VCaP (cell line): ENCODE measurements around the gene IMPG1.
A peak's percentile ranks its signal among the peaks of the same experiment; 100 is the strongest.

ENCODE experiments used
- H3K27ac ChIP-seq: fragments of 450-650 bp; 2 replicates; pipeline ENCODE4 v1.5.1; 2017
- CTCF ChIP-seq: fragments of 450-650 bp; conservative IDR thresholded peaks from 2 replicates; pipeline ENCODE4 v1.5.1; 2017; ENCODE audit warnings: mild to moderate bottlenecking, moderate library complexity

IMPG1 gene

GRCh38 chr6:75893776-75894152 lies 178.7 kb downstream of the IMPG1 start:
- TF ChIP-seq CTCF, result no peak

GRCh38 chr6:75893058-75893775 lies 179.2 kb downstream of the IMPG1 start:
- H3K27ac ChIP-seq, result peak overlapping the region; percentile 32
- peak; percentile 76 for TF ChIP-seq CTCF

More at GRCh38 chr6:75893776-75894152, 178.7 kb downstream of the IMPG1 start:
- peak overlapping the region; percentile 32; the same call in 1 of the 2 replicates for H3K27ac ChIP-seq

GRCh38 chr6:75892384-75892783 lies 180.1 kb downstream of the IMPG1 start:
- no peak for TF ChIP-seq CTCF
- H3K27ac ChIP-seq, result peak overlapping the region; percentile 32

GRCh38 chr6:75884822-75885221 lies 187.6 kb downstream of the IMPG1 start:
- peak overlapping the region; percentile 7; the same call in 1 of the 2 replicates for H3K27ac ChIP-seq
- TF ChIP-seq CTCF, result no peak

GRCh38 chr6:75882734-75883133 lies 189.7 kb downstream of the IMPG1 start:
- TF ChIP-seq CTCF, result no peak
- H3K27ac ChIP-seq, result peak overlapping the region; percentile 98; the same call in 1 of the 2 replicates

- TF ChIP-seq CTCF, result no peak
- peak overlapping the region; percentile 98 for H3K27ac ChIP-seq
Observed at GRCh38 chr6:75880305-75880704, 192.2 kb downstream of the IMPG1 start.

- TF ChIP-seq CTCF, result no peak
Observed at GRCh38 chr6:75876152-75876551, 196.3 kb downstream of the IMPG1 start.

More at GRCh38 chr6:75876152-75876551, 196.3 kb downstream of the IMPG1 start:
- H3K27ac ChIP-seq, result peak overlapping the region; percentile 98; the same call in 1 of the 2 replicates
